WTC11 (cell line): ENCODE data around the gene MAP3K2. TPM values are rescaled to one million over a fixed set of nuclear protein-coding genes. Genes with fewer than 3 reads are reported as not detected.

Experiments used
- ATF2 ChIP-seq: sonication (generic); formaldehyde crosslinking; IDR thresholded peaks from 2 replicates; pipeline ENCODE4 v1.8.1; 2022; ENCODE audit warnings: low read depth, missing genetic modification reagents, borderline replicate concordance
- ATF6 ChIP-seq: sonication (generic); formaldehyde crosslinking; IDR thresholded peaks from 2 replicates; pipeline ENCODE4 v1.8.1; 2023; ENCODE audit warnings: mild to moderate bottlenecking, missing genetic modification reagents
- CREM ChIP-seq: sonication (generic); formaldehyde crosslinking; IDR thresholded peaks from 2 replicates; pipeline ENCODE4 v1.8.1; 2022; ENCODE audit warnings: mild to moderate bottlenecking, missing genetic modification reagents, moderate library complexity
- GRHL2 ChIP-seq: fragments of 250-450 bp; sonication (Bioruptor Pico); IDR thresholded peaks from 2 replicates; pipeline ENCODE4 v1.8.0; 2022; ENCODE audit warnings: mild to moderate bottlenecking, moderate library complexity; ENCODE audit not compliant: insufficient replicate concordance, severe bottlenecking
- KAT7 ChIP-seq: sonication (generic); formaldehyde crosslinking; IDR thresholded peaks from 2 replicates; pipeline ENCODE4 v1.8.1; 2023; ENCODE audit warnings: missing genetic modification reagents, mild to moderate bottlenecking, borderline replicate concordance
- MXD4 ChIP-seq: fragments of 250-450 bp; sonication (Bioruptor Pico); IDR thresholded peaks from 2 replicates; pipeline ENCODE4 v1.8.0; 2021; ENCODE audit warnings: mild to moderate bottlenecking, moderate library complexity, borderline replicate concordance
- NFYB ChIP-seq: sonication (generic); formaldehyde crosslinking; conservative IDR thresholded peaks from 2 replicates; pipeline ENCODE4 v1.8.0; 2022; ENCODE audit warnings: low read depth, missing genetic modification reagents
- NR1H2 ChIP-seq: sonication (generic); formaldehyde crosslinking; IDR thresholded peaks from 2 replicates; pipeline ENCODE4 v1.9.0; 2021; ENCODE audit warnings: mild to moderate bottlenecking, moderate library complexity, missing genetic modification reagents
- NR2C2 ChIP-seq: sonication (generic); formaldehyde crosslinking; IDR thresholded peaks from 2 replicates; pipeline ENCODE4 v1.8.0; 2022; ENCODE audit warnings: mild to moderate bottlenecking, missing genetic modification reagents
- OVOL2 ChIP-seq: fragments of 250-450 bp; sonication (Bioruptor Pico); IDR thresholded peaks from 2 replicates; pipeline ENCODE4 v1.9.0; 2021; ENCODE audit warnings: mild to moderate bottlenecking, borderline replicate concordance
- PRRX2 ChIP-seq: fragments of 250-450 bp; sonication (Bioruptor Pico); IDR thresholded peaks from 2 replicates; pipeline ENCODE4 v1.8.0; 2021; ENCODE audit warnings: mild to moderate bottlenecking
- RORB ChIP-seq: fragments of 250-450 bp; sonication (Bioruptor Pico); IDR thresholded peaks from 2 replicates; pipeline ENCODE4 v1.9.0; 2021; ENCODE audit warnings: mild to moderate bottlenecking
- SMAD3 ChIP-seq: sonication (generic); formaldehyde crosslinking; IDR thresholded peaks from 2 replicates; pipeline ENCODE4 v1.8.0; 2022; ENCODE audit warnings: missing genetic modification reagents, mild to moderate bottlenecking, borderline replicate concordance
- SMAD4 ChIP-seq: sonication (generic); formaldehyde crosslinking; IDR thresholded peaks from 2 replicates; pipeline ENCODE4 v1.8.0; 2022; ENCODE audit warnings: mild to moderate bottlenecking, missing genetic modification reagents
- SOX15 ChIP-seq: fragments of 250-450 bp; sonication (Bioruptor Pico); IDR thresholded peaks from 2 replicates; pipeline ENCODE4 v1.9.0; 2021; ENCODE audit warnings: mild to moderate bottlenecking
- TCF7 ChIP-seq: sonication (generic); formaldehyde crosslinking; IDR thresholded peaks from 2 replicates; pipeline ENCODE4 v1.8.0; 2022; ENCODE audit warnings: mild to moderate bottlenecking, low read depth, missing genetic modification reagents, moderate library complexity
- USF1 ChIP-seq: sonication (generic); formaldehyde crosslinking; IDR thresholded peaks from 2 replicates; pipeline ENCODE4 v1.8.0; 2022; ENCODE audit warnings: mild to moderate bottlenecking, missing genetic modification reagents
- ZSCAN18 ChIP-seq: fragments of 250-450 bp; sonication (Bioruptor Pico); IDR thresholded peaks from 2 replicates; pipeline ENCODE4 v2.1.2; 2022; ENCODE audit warnings: mild to moderate bottlenecking, moderate library complexity
- total RNA-seq: library from RNA; stranded (reverse); gene quantifications from 3 replicates; pipeline ENCODE4 v1.2.3, GENCODE V29; 2021
- TF ChIP-seq, protein P1 (sequence below): sonication (generic); formaldehyde crosslinking; IDR thresholded peaks from 2 replicates; pipeline ENCODE4 v1.8.0; 2023; ENCODE audit warnings: mild to moderate bottlenecking, missing genetic modification reagents
- TF ChIP-seq, protein P2 (sequence below): fragments of 250-450 bp; sonication (Bioruptor Pico); conservative IDR thresholded peaks from 2 replicates; pipeline ENCODE4 v1.9.0; 2021; ENCODE audit warnings: mild to moderate bottlenecking
- TF ChIP-seq, protein P3 (sequence below): sonication (generic); formaldehyde crosslinking; IDR thresholded peaks from 2 replicates; pipeline ENCODE4 v1.8.0; 2023; ENCODE audit warnings: missing genetic modification reagents, mild to moderate bottlenecking, borderline replicate concordance

Gene MAP3K2
- total RNA-seq, 1 experiment from 2014 or later = 26.9 TPM

GRCh38 chr2:127293748-127294562 is 93.8 kb downstream of the MAP3K2 start, which contains the start of gene ERCC3 (continued):
- TF ChIP-seq, protein P1, sequence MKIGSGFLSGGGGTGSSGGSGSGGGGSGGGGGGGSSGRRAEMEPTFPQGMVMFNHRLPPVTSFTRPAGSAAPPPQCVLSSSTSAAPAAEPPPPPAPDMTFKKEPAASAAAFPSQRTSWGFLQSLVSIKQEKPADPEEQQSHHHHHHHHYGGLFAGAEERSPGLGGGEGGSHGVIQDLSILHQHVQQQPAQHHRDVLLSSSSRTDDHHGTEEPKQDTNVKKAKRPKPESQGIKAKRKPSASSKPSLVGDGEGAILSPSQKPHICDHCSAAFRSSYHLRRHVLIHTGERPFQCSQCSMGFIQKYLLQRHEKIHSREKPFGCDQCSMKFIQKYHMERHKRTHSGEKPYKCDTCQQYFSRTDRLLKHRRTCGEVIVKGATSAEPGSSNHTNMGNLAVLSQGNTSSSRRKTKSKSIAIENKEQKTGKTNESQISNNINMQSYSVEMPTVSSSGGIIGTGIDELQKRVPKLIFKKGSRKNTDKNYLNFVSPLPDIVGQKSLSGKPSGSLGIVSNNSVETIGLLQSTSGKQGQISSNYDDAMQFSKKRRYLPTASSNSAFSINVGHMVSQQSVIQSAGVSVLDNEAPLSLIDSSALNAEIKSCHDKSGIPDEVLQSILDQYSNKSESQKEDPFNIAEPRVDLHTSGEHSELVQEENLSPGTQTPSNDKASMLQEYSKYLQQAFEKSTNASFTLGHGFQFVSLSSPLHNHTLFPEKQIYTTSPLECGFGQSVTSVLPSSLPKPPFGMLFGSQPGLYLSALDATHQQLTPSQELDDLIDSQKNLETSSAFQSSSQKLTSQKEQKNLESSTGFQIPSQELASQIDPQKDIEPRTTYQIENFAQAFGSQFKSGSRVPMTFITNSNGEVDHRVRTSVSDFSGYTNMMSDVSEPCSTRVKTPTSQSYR (CRISPR knock-in tag) = peak; percentile 48; the same call in 1 of the 2 replicates
- no peak for TF ChIP-seq SMAD4 (CRISPR knock-in tag)
- TF ChIP-seq MXD4 (CRISPR knock-in tag) = no peak
- no peak for TF ChIP-seq ATF2
- TF ChIP-seq ATF6 = no peak
- peak; percentile 50; the same call in 1 of the 2 replicates for TF ChIP-seq SMAD3 (CRISPR knock-in tag)
- TF ChIP-seq KAT7 (CRISPR knock-in tag) = no peak
- TF ChIP-seq, protein P2, sequence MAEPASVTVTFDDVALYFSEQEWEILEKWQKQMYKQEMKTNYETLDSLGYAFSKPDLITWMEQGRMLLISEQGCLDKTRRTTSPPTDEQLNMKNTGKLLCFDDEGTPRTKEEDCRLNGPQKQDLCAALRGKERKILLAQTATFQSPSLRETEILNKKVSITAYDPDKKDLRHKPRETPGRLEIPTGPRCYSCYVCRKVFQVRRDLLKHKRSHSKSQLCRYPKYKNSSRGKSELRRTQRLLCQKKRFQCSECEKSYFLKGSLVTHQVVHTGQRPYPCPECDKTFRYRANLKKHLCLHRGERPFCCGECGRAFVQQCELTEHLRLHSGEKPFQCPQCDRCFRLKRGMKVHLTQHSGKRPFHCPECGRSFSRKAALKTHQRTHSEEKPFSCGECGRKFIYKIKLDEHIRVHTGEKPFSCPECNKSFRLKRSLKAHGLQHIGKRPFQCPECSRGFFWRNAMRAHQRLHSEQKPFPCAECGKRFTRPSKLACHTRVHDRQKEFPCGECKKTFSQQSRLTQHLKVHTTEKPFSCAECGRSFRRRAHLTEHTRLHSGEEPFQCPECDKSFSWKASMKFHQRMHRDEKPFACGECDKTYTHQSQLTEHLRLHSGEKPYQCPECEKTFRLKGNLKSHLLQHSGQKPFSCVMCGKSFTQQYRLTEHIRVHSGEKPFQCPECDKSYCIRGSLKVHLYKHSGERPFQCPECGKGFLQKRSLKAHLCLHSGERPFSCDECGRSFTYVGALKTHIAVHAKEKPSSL = no peak
- TF ChIP-seq, protein P3, sequence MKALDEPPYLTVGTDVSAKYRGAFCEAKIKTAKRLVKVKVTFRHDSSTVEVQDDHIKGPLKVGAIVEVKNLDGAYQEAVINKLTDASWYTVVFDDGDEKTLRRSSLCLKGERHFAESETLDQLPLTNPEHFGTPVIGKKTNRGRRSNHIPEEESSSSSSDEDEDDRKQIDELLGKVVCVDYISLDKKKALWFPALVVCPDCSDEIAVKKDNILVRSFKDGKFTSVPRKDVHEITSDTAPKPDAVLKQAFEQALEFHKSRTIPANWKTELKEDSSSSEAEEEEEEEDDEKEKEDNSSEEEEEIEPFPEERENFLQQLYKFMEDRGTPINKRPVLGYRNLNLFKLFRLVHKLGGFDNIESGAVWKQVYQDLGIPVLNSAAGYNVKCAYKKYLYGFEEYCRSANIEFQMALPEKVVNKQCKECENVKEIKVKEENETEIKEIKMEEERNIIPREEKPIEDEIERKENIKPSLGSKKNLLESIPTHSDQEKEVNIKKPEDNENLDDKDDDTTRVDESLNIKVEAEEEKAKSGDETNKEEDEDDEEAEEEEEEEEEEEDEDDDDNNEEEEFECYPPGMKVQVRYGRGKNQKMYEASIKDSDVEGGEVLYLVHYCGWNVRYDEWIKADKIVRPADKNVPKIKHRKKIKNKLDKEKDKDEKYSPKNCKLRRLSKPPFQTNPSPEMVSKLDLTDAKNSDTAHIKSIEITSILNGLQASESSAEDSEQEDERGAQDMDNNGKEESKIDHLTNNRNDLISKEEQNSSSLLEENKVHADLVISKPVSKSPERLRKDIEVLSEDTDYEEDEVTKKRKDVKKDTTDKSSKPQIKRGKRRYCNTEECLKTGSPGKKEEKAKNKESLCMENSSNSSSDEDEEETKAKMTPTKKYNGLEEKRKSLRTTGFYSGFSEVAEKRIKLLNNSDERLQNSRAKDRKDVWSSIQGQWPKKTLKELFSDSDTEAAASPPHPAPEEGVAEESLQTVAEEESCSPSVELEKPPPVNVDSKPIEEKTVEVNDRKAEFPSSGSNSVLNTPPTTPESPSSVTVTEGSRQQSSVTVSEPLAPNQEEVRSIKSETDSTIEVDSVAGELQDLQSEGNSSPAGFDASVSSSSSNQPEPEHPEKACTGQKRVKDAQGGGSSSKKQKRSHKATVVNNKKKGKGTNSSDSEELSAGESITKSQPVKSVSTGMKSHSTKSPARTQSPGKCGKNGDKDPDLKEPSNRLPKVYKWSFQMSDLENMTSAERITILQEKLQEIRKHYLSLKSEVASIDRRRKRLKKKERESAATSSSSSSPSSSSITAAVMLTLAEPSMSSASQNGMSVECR (CRISPR knock-in tag) = no peak; the same call in 1 of the 2 replicates
- no peak for TF ChIP-seq NR1H2 (CRISPR knock-in tag)
- TF ChIP-seq RORB (CRISPR knock-in tag) = no peak
- no peak for TF ChIP-seq GRHL2 (CRISPR knock-in tag)
- no peak for TF ChIP-seq SOX15
- TF ChIP-seq ZSCAN18 = no peak
- 0 out of 2 replicates have a peak, but pooled peaks have one; percentile 11 for TF ChIP-seq USF1
- TF ChIP-seq NR2C2 (CRISPR knock-in tag) = no peak
- no peak for TF ChIP-seq CREM (CRISPR knock-in tag)
- no peak for TF ChIP-seq PRRX2
- TF ChIP-seq TCF7 (CRISPR knock-in tag) = peak; percentile 80; the same call in 1 of the 2 replicates
- no peak for TF ChIP-seq NFYB
- no peak for TF ChIP-seq OVOL2 (CRISPR knock-in tag)
